Measurements from ENCODE around the gene PLXNA4. TPM values are rescaled to one million over a fixed set of nuclear protein-coding genes. Genes with fewer than 3 reads are reported as not detected.

The PLXNA4 gene
- total RNA-seq, 2 donors from 2014 or later, result 0.41 to 2.8 TPM

- intact Hi-C loops (cut with DNase I), result no loop called here
- Histone ChIP-seq H3K27me3 (replicated peaks; ENCODE audit: insufficient read depth) (no peaks in the 10 kb centered on the region), H3K27ac (no peak overlapping the region), H3K4me3 (no peak overlapping the region), H3K4me1 (replicated peaks) (no peaks in the 10 kb centered on the region), H3K9me3 (no peaks in the 10 kb centered on the region), H3K36me3 (no peaks in the 10 kb centered on the region)
- no peak for DNase-seq (ENCODE audit: low spot score)
- WGBS, result 89% methylated on average over 2 of the region's 2 CpGs
- TF ChIP-seq POLR2AphosphoS5 (IDR thresholded peaks at IDR 0.05) (no peak), CTCF (IDR thresholded peaks at IDR 0.05) (no peak), POLR2A (IDR thresholded peaks at IDR 0.05) (no peak)
Measured at GRCh38 chr7:132462478-132462877, 113.8 kb downstream of the PLXNA4 start.

GRCh38 chr7:132461032-132461592, 115.2 kb downstream of the PLXNA4 start:
- Histone ChIP-seq H3K4me3 (no peak overlapping the region), H3K9me3 (no peaks in the 10 kb centered on the region), H3K27me3 (replicated peaks; ENCODE audit: insufficient read depth) (no peaks in the 10 kb centered on the region), H3K27ac (no peak overlapping the region), H3K36me3 (no peaks in the 10 kb centered on the region), H3K4me1 (replicated peaks) (no peaks in the 10 kb centered on the region)
- 55% methylated on average over 2 of the region's 2 CpGs for WGBS
- DNase-seq (ENCODE audit: low spot score), result no peak
- TF ChIP-seq POLR2A (IDR thresholded peaks at IDR 0.05) (no peak), POLR2AphosphoS5 (IDR thresholded peaks at IDR 0.05) (no peak), CTCF (IDR thresholded peaks at IDR 0.05) (no peak)
- intact Hi-C loops (cut with DNase I), result no loop called here

- intact Hi-C loops (cut with DNase I), result no loop called here
- DNase-seq (ENCODE audit: low spot score), result no peak
- Histone ChIP-seq H3K27me3 (replicated peaks; ENCODE audit: insufficient read depth) (no peaks in the 10 kb centered on the region), H3K9me3 (no peaks in the 10 kb centered on the region), H3K27ac (no peak overlapping the region), H3K4me1 (replicated peaks) (no peaks in the 10 kb centered on the region), H3K36me3 (no peaks in the 10 kb centered on the region), H3K4me3 (no peak overlapping the region)
- no peak for TF ChIP-seq CTCF (IDR thresholded peaks at IDR 0.05)
- no peak for TF ChIP-seq POLR2AphosphoS5 (IDR thresholded peaks at IDR 0.05)
- TF ChIP-seq POLR2A (IDR thresholded peaks at IDR 0.05), result no peak
- WGBS, result 84% methylated on average over 10 of the region's 10 CpGs
Measured at GRCh38 chr7:132458729-132459128, 117.5 kb downstream of the PLXNA4 start.

- Histone ChIP-seq H3K9me3 (no peaks in the 10 kb centered on the region), H3K27ac (no peak overlapping the region), H3K4me1 (replicated peaks) (no peaks in the 10 kb centered on the region), H3K36me3 (no peaks in the 10 kb centered on the region), H3K27me3 (replicated peaks; ENCODE audit: insufficient read depth) (no peaks in the 10 kb centered on the region), H3K4me3 (no peak overlapping the region)
- WGBS, result 84% methylated on average over 3 of the region's 3 CpGs
- intact Hi-C loops (cut with DNase I), result no loop called here
- TF ChIP-seq POLR2AphosphoS5 (IDR thresholded peaks at IDR 0.05), result no peak
- TF ChIP-seq CTCF (IDR thresholded peaks at IDR 0.05), result no peak
- no peak for TF ChIP-seq POLR2A (IDR thresholded peaks at IDR 0.05)
- no peak for DNase-seq (ENCODE audit: low spot score)
Measured at GRCh38 chr7:132457658-132458057, 118.6 kb downstream of the PLXNA4 start.

GRCh38 chr7:132456418-132456817, 119.9 kb downstream of the PLXNA4 start:
- no peak for DNase-seq (ENCODE audit: low spot score)
- Histone ChIP-seq H3K27ac (no peak overlapping the region), H3K4me3 (no peak overlapping the region), H3K9me3 (no peaks in the 10 kb centered on the region), H3K36me3 (no peaks in the 10 kb centered on the region), H3K4me1 (replicated peaks) (no peaks in the 10 kb centered on the region), H3K27me3 (replicated peaks; ENCODE audit: insufficient read depth) (no peaks in the 10 kb centered on the region)
- no peak for TF ChIP-seq POLR2A (IDR thresholded peaks at IDR 0.05)
- TF ChIP-seq CTCF (IDR thresholded peaks at IDR 0.05), result no peak
- no peak for TF ChIP-seq POLR2AphosphoS5 (IDR thresholded peaks at IDR 0.05)
- intact Hi-C loops (cut with DNase I), result no loop called here
- 56% methylated on average over 7 of the region's 7 CpGs for WGBS

All from prostate gland (tissue), 2 donors.